ENCODE results near the gene TLR9.

DNA sequence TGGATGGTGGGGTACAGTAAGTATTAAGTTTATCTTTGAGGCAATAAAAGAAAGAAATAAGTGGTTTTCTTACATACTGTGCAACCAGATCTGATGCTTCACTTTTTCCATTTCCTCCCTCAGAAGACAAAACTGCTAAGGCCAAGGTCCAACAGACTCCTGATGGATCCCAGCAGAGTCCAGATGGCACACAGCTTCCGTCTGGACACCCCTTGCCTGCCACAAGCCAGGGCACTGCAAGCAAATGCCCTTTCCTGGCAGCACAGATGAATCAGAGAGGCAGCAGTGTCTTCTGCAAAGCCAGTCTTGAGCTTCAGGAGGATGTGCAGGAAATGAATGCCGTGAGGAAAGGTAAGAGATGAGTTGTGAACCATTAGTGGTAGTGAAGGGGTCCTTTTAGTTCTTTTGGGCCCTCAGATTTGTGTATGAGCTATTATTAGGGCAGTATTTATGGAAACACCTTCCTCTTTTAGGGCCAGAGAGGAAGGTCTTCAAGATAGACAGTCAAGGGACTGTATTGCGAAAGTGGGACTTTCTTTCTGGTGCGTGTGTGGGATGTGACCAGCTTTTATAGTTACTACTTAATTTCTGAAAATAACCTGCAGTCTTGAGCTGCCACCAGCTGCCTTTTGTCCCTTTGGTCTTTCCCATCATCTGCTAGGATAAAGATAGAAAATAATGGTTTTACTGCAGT is 22.9 kb downstream of the TLR9 start:
- TF ChIP-seq ZNF274 (IDR thresholded peaks at IDR 0.05; ENCODE audit: low read depth, low read length) (no peak), SUZ12 (IDR thresholded peaks at IDR 0.05; ENCODE audit: extremely low read depth, insufficient read depth, insufficient read length) (no peak)

Data from NT2/D1 (cell line).